ENCODE data around the gene AHCTF1.
A peak's percentile ranks its signal among the peaks of the same experiment; 100 is the strongest.
"Not testable (repeated sequence)": the region's sequence is repeated elsewhere in the genome, so short reads cannot be mapped to it uniquely, and the experiment has no call there.

Gene AHCTF1

DNA sequence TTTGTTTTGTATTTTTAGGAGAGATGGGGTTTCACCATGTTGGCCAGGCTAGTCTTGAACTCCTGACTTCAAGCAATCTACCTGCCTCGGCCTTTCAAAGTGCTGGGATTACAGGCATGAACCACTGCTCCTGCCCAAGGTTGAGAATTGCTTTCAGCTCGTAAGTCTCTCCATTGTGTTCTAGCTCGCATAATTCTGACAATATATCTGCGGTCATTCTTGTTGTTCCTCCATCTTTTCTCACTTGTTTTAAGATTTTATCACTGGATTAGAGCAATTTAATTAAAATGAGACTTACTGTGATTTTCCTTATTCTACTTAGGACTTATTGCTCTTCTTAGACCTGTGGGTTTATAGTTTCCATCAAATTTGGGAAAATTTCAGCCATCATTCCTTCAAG is 102.9 kb downstream of the AHCTF1 start:
- no peak for DNase-seq (ENCODE audit: extremely low spot score)
- TF ChIP-seq, protein P1, sequence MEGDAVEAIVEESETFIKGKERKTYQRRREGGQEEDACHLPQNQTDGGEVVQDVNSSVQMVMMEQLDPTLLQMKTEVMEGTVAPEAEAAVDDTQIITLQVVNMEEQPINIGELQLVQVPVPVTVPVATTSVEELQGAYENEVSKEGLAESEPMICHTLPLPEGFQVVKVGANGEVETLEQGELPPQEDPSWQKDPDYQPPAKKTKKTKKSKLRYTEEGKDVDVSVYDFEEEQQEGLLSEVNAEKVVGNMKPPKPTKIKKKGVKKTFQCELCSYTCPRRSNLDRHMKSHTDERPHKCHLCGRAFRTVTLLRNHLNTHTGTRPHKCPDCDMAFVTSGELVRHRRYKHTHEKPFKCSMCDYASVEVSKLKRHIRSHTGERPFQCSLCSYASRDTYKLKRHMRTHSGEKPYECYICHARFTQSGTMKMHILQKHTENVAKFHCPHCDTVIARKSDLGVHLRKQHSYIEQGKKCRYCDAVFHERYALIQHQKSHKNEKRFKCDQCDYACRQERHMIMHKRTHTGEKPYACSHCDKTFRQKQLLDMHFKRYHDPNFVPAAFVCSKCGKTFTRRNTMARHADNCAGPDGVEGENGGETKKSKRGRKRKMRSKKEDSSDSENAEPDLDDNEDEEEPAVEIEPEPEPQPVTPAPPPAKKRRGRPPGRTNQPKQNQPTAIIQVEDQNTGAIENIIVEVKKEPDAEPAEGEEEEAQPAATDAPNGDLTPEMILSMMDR (IDR thresholded peaks at IDR 0.05; ENCODE audit: control extremely low read depth, extremely low read depth, low read depth, missing control alignments), result no peak
- ChIA-PET POLR2A (no interaction called here), CTCF (no interaction called here)

DNA sequence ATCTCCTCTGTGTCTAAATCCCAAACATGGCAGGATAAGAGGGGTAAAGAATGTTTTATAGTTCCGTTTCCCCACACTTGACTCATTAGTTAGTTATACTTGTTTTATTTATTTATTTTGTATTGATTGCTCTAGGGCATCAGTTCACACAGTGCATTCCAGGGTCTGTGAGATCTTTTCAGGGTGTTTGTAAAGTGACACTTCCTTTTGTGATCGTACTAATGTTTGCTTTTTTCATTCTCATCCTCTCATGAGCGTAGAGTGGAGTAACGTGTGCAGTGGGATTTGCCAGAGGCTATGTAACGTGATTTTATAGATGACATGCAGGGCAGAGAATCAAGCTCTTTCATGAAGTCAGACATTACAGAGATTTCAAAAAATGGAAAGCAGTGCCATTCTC is 104.4 kb downstream of the AHCTF1 start:
- TF ChIP-seq, protein P1 (IDR thresholded peaks at IDR 0.05; ENCODE audit: control extremely low read depth, extremely low read depth, low read depth, missing control alignments), result no peak
- DNase-seq (ENCODE audit: extremely low spot score), result no peak
- ChIA-PET POLR2A (no interaction called here), CTCF (interaction anchor here (2.0 kb wide), 1 partner anchor 8 kb away, joined by 5 read pairs; no protein-coding TSS in a partner anchor)

DNA sequence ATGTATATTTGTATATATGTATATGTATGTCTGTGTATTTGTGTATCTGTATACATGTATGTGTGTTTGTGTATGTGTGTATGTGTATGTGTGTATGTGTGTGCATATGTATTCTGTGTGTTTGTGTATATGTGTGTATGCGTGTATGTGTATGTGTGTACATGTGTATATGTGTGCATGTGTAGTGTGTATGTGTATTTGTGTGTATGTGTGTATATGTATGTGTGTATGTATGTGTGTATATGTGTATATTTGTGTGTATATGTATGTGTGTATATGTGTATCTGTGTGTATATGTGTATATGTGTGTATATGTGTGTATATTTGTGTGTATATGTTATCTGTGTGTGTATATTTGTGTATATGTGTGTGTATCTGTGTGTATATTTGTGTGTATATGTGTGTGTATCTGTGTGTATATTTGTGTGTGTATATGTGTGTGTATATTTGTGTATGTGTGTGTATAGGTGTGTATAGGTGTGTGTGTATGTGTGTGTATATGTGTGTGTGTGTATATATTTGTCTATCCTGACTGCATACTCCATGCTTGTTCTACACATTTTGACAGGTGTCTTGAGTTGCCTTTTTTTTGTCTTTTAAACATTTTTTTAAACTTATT is 106.1 kb downstream of the AHCTF1 start:
- ChIA-PET POLR2A (no interaction called here), CTCF (interaction anchor here (2.0 kb wide), 1 partner anchor 10 kb away, joined by 5 read pairs; no protein-coding TSS in a partner anchor)
- DNase-seq (ENCODE audit: extremely low spot score), result no peak

DNA sequence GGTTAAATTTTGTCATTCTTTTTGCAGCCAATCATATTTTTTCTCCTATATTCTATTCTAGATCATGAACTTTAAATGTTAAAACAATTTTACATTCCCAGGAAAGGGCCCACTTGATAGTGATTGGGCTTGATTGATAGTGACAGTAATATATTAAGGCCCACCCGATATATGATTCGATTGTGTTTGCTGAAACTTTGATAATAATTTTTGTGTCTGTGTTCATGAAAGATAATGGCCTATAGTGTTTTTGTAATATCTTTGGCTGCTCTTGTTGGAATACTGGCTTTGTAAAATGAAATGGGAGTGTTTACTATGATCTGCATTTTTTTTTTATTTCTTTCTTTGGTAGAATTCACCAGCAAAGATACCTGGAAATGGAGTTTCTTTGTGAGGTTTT is 107.2 kb downstream of the AHCTF1 start:
- TF ChIP-seq, protein P1 (IDR thresholded peaks at IDR 0.05; ENCODE audit: control extremely low read depth, extremely low read depth, low read depth, missing control alignments), result no peak
- ChIA-PET POLR2A (no interaction called here), CTCF (interaction anchor here (1.5 kb wide), 1 partner anchor 11 kb away, joined by 4 read pairs; no protein-coding TSS in a partner anchor)
- DNase-seq (ENCODE audit: extremely low spot score), result no peak

More for the DNA sequence above, 106.1 kb downstream of the AHCTF1 start:
- TF ChIP-seq, protein P1 (IDR thresholded peaks at IDR 0.05; ENCODE audit: control extremely low read depth, extremely low read depth, low read depth, missing control alignments), result no peak

DNA sequence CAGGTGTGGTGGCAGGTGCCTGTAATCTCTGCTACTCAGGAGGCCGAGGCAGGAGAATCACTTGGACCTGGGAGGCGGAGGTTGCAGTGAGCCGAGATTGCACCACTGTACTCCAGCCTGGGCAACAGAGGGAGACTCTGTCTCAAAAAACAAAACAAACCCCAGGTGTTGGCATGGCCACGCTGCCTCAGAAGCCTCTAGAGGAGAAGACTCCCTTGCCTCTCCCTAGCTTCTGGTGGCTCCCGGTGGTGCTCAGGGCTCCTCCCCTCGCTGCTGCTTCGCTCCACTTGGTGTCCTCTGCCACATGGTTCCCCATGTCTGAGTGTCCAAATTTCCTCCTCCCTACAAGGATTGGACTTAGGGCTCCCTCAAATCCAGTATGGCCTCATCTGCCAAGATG is 109.6 kb downstream of the AHCTF1 start:
- POLR2A ChIA-PET; CTCF ChIA-PET; DNase-seq (ENCODE audit: extremely low spot score): not testable (repeated sequence)

DNA sequence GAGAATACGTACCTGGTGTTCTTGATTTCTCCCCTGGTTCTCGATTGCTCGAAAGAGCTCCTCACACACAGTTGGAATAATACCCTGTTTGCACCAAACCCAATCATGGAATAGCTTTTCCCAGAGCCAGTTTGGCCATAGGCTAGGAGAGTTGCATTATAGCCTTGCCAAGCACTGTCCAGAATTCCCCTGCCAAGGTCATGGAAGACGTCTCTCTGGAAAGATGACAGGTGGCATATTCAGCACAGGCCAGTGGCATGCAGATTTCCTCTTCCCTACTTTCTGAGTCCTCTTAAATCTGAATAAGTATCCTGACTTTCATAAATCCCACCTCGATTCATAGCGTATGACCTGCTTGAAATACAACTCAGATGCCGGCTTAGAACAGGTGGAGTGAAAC is 111.1 kb downstream of the AHCTF1 start:
- CTCF ChIA-PET, result no interaction called here
- no peak for DNase-seq (ENCODE audit: extremely low spot score)
- POLR2A ChIA-PET, result no interaction called here
- TF ChIP-seq, protein P1 (IDR thresholded peaks at IDR 0.05; ENCODE audit: control extremely low read depth, extremely low read depth, low read depth, missing control alignments), result no peak

DNA sequence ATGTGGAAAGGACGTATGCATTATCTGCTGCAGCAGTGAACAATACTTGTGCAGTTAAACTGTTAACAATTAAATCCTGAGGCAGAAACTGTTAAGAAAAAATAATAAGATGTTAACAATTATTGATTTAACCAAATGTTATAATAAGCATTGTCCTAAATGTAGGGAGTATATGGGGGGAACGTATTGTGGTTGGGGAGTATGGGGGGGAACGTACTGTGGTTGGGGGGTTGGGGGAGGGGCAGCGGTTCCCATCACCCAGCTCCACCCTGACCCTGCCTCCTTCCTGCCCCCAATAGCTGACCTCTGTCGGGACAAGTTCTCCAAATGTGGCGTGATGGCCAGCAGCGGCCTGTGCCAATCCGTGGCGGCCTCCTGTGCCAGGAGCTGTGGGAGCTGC is 114.0 kb downstream of the AHCTF1 start:
- CTCF ChIA-PET, POLR2A ChIA-PET: not testable (repeated sequence)
- peak; percentile 79 for DNase-seq (ENCODE audit: extremely low spot score)

All from GM10248 (cell line).